MV-4-11 (cell line): ENCODE results near the gene EPC1.
A peak's percentile ranks its signal among the peaks of the same experiment; 100 is the strongest.
"Not testable (repeated sequence)": the region's sequence is repeated elsewhere in the genome, so short reads cannot be mapped to it uniquely, and the experiment has no call there.

Experiments used
- DNase-seq: peaks from one replicate; lab custom pipeline; 2025; lab: John Stamatoyannopoulos, UW

Gene EPC1

GRCh38 chr10:32346551-32347362 is at the start of gene EPC1:
TSS of gene EPC1 (minus strand) at chr10:32347158. CDS start at chr10:32346915, 243 bp downstream.
- peak; percentile 67 for DNase-seq

- no peak for DNase-seq
Measured at GRCh38 chr10:32393911-32394310, 47.0 kb upstream of the EPC1 start.

DNA sequence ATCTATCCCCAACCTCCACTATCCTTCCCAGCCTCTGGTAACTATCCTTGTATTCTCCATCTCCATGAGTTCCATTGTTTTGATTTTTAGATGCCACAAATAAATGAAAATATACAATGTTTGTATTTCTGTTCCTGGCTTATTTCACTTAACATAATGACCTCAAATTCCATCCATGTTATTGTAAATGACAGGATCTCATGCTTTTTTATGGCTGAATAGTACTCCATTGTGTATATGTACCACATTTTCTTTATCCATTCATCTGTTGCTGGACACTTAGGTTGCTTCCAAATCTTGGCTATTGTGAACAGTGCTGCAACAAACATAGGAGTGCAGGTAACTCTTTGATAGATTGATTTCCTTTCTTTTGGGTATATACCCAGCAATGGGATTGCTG is 45.3 kb upstream of the EPC1 start:
- not testable (repeated sequence) for DNase-seq

- DNase-seq, result peak; percentile 21
Measured at GRCh38 chr10:32390193-32390592, 43.2 kb upstream of the EPC1 start.

GRCh38 chr10:32388258-32389027 is 41.5 kb upstream of the EPC1 start:
- no peak for DNase-seq

DNA sequence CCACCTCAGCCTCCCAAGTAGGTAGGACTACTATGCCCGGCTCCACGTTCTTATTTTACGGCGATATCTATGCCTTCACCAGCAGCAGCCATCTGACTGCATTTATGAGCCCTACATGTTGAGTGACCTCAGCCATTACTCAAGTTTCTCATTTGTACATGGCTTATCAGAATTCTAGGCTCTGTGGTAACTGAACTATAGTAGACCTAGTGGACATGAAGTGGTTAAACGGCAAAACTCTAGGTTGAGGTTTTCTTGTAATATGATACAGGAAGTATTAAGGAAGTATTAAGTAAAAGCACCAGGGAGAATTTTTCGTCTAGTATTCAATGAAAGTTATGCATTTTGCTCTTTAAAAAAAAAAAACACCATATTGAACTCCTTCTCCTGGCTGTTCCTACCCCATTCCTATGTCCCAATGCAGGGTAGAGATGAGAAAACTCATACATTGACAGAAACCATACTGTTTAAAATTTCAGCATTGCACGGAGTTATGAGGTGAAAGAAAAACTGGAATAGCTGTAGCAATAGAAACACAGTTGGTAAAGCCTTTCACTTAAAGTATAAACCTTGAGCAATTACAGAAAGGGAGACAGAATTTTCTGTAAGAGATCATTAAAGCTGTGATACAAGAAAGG is 39.8 kb upstream of the EPC1 start:
- DNase-seq, result peak; percentile 78

DNA sequence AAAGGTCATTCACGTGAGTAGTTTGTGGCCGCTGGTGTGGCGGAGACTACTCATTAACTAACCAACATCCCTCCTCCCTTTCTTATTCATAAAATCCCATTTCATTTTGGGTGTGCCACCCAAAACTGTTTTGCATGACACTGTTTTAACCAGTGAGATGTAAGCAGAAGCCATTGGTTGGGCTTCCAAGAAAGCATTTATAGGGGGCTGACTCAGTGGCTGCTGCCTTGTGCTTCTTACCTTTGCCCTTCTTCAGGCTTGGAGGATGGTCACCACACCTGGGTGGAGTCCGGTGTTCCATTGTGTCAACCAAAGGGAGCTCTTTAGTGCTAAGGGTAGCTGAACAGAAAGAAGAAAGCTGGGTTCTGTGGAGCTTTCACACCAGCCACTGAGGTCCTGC is 37.2 kb upstream of the EPC1 start:
- DNase-seq, result no peak

DNA sequence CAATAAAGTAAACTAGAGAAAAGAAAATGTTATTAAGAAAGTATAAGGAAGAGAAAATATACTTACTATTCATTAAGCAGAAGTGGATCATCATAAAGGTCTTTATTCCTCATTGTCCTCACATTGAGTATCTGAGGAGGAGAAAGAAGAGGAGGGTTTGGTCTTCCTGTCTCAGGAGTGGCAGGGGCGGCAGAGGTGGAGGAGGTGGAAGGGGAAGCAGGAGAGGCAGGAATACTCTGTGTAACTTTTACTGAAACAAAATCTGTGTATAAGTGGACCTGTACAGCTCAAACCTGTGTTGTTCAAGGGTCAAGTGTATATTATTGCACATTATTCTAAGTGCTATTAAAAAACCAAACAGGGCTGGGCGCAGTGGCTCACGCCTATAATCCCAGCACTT is 34.2 kb upstream of the EPC1 start:
- no peak for DNase-seq

GRCh38 chr10:32379950-32380551 is 33.1 kb upstream of the EPC1 start:
- peak; percentile 19 for DNase-seq

GRCh38 chr10:32379318-32379949 is 32.5 kb upstream of the EPC1 start:
- peak; percentile 55 for DNase-seq

GRCh38 chr10:32378363-32379317 is 31.7 kb upstream of the EPC1 start:
- DNase-seq, result peak; percentile 91

DNA sequence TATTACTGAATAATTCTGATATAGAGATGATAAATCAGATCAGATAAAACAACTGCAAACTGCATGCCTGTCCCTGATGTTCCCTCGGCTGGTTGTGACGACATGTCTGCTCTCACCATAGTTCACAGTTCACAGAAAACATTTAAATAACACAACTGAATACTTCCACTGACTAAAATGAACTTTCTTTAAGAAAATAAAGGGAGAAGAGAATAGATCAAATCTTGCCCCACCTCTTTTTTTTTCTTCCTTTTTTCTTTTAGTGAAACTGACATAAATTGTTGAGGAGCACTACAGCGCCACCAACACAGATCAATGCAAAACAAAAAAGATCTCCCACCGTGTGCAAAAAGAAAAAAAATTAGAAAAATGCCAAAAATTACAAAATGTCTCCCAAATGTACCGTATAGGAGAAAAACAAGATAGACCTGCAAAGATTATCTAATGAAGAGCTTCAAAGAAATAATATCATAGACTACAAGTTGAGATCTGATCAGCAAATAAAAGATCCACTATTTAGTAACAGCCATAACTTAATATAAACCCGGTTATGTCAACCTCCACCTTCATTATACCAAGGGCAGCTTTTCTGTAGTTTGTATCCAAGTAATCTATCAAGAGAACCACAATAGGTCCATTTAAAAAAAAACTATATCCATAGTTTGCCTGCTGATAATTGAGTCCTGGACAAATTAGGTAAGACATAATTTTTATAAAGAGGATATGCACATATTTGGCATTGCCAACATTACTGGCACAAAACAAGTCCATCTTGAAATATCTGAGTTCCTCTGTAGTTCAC is 30.7 kb upstream of the EPC1 start:
- DNase-seq, result peak; percentile 73

GRCh38 chr10:32376771-32377170 is 29.8 kb upstream of the EPC1 start:
- DNase-seq, result no peak

GRCh38 chr10:32376097-32376496 is 29.1 kb upstream of the EPC1 start:
- DNase-seq, result no peak

- no peak for DNase-seq
Measured at GRCh38 chr10:32375631-32376030, 28.7 kb upstream of the EPC1 start.

- DNase-seq, result no peak
Measured at GRCh38 chr10:32374605-32375004, 27.6 kb upstream of the EPC1 start.

DNA sequence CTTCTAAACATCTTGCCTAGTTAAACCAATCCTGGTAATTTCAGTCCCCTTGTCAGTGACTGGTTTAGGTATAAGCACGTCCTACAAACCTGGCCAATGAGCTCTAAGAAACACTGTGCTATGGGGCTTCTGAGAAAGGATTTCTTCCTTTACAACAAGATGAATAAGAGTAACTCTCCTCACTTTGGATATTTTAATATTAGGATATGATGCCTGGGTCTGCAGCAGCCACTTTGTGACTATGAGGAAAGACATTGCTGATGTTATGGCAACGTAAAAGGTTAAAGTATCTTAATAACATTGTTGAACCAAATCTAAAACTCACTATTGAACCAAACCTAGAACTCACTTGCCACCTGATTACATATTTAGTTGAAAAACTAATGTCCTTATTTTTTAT is 26.5 kb upstream of the EPC1 start:
- no peak for DNase-seq

GRCh38 chr10:32373031-32373430 is 26.1 kb upstream of the EPC1 start:
- DNase-seq, result no peak

DNA sequence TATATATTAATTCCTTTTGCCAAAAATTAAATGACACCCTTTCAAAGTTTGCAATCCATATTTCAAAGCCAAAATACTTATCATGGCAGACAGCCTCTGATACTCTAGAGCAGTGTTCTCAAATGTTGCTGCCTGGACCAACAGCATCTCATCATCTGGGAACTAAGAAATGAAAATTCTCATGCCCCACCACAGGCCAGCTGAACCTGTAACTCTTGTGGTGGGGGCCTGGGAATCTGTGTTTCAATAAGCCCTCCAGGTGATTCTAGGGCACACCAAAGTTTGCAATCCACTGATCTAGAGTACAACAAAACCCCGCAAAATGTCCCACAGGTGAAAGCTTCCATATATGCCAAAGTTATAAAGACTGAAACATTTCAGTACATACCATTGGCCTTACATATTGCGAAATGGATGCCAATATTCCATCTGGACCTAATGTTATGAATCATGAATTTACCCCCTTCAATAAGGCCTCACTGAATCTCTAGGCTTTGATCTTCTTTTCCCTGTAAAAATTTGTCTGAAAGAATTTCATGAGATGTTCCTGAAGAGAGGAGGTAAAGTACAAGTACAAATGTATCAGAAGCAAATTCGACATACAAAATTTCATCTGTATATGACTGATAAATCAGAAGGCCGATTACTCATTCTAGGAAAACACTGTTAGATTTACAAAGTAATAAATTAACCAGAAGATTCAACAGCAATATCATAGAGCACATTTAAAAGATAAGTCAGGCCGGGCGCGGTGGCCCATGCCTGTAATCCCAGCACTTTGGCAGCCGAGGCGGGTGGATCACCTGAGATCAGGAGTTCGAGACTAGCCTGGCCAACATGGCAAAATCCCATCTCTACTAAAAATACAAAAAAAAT is 25.3 kb upstream of the EPC1 start:
- DNase-seq, result no peak
